Measurements from ENCODE around the gene NDST1. TPM values are rescaled to one million over a fixed set of nuclear protein-coding genes. Genes with fewer than 3 reads are reported as not detected.

Gene NDST1
- total RNA-seq, 2 experiments from 2014 or later = 5.1 to 5.5 TPM

GRCh38 chr5:150598006-150598405 lies 90.1 kb downstream of the NDST1 start:
- Mint-ChIP-seq H3K4me3 (no peak overlapping the region), H3K27me3 (no peaks in the 10 kb centered on the region), H3K4me1 (no peaks in the 10 kb centered on the region), H3K36me3 (ENCODE audit: low read depth) (no peaks in the 10 kb centered on the region), H3K27ac (no peak overlapping the region), H3K9me3 (ENCODE audit: low read depth) (no peaks in the 10 kb centered on the region)
- POLR2A ChIA-PET = no interaction called here
- DNase-seq (no peak), ATAC-seq (no peak)
- intact Hi-C loops (cut with DNase I, micrococcal nuclease) = no loop called here
- CTCF ChIA-PET = no interaction called here

DNA sequence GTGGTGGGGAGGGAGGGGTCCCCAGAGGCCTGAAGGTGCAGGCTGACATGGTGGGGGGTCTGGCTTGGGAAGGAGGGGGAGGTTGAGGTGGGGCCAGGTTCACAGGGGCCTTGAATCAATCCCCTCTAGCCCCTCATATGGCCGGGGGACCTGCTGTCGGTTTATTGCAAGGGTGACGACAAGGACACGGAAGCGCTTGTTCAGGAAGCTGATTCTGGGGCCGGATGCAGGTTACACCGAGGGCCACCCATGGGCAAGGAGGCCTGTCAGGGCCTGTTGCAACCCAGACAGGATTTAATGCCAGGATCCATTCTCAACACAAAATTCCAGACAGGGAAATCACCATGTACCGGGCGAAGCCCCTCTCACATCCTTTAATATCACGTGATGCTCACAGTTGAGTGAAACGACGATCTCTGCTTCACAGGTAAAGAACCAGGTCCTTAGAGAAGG lies 90.9 kb downstream of the NDST1 start:
- CTCF ChIA-PET = no interaction called here
- Mint-ChIP-seq H3K36me3 (ENCODE audit: low read depth) (no peaks in the 10 kb centered on the region), H3K4me1 (no peaks in the 10 kb centered on the region), H3K27me3 (no peaks in the 10 kb centered on the region), H3K27ac (no peak overlapping the region), H3K9me3 (ENCODE audit: low read depth) (no peaks in the 10 kb centered on the region), H3K4me3 (no peak overlapping the region)
- no peak for ATAC-seq
- POLR2A ChIA-PET = no interaction called here
- intact Hi-C loops (cut with DNase I, micrococcal nuclease) = no loop called here
- DNase-seq = no peak

GRCh38 chr5:150599281-150599680 lies 91.3 kb downstream of the NDST1 start:
- POLR2A ChIA-PET = no interaction called here
- no peaks in the 10 kb centered on the region for H3K9me3 Mint-ChIP-seq (ENCODE audit: low read depth)
- H3K36me3 Mint-ChIP-seq (ENCODE audit: low read depth) = no peaks in the 10 kb centered on the region
- no peak overlapping the region for H3K27ac Mint-ChIP-seq
- H3K27me3 Mint-ChIP-seq = no peaks in the 10 kb centered on the region
- ATAC-seq = no peak
- DNase-seq = no peak
- CTCF ChIA-PET = no interaction called here
- H3K4me1 Mint-ChIP-seq = no peaks in the 10 kb centered on the region
- intact Hi-C loops (cut with DNase I, micrococcal nuclease) = no loop called here
- no peak overlapping the region for H3K4me3 Mint-ChIP-seq

DNA sequence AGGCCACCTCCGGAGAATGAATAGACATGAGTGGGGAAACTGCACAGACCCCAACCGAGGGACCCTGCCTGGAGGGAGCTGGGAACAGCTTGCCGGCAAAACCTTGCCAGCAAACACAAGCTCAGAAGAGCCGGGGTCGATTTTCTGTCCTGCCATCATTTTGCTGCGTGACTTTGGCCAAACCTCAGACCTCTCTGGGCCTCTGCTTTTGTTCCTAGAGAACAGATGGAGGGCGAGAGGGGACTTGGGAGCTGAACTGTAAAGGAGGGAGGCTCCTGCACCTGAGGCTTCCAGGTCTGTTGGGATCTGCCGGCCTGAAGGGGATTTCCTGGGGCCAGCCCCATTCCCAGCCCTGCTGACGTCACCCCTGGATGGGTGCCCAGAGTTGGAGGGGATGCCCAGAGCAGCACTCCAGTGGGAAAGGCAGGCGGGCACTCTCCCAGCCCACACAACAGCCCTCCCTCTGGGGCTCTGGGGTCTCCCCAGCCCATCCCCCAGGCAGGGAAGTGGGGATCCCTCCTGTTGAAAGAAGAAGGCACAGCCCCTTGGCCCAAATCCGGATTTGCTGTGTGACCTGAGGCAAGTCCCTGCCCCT lies 92.1 kb downstream of the NDST1 start:
- no peak overlapping the region for H3K4me3 Mint-ChIP-seq
- intact Hi-C loops (cut with DNase I, micrococcal nuclease) = no loop called here
- ATAC-seq (no peak), DNase-seq (no peak)
- H3K36me3 Mint-ChIP-seq (ENCODE audit: low read depth) = no peaks in the 10 kb centered on the region
- POLR2A ChIA-PET = interaction anchor here (0.7 kb wide), 1 partner anchor 20 kb away, joined by 3 read pairs; no protein-coding TSS in a partner anchor
- no peak overlapping the region for H3K27ac Mint-ChIP-seq
- H3K4me1 Mint-ChIP-seq = no peaks in the 10 kb centered on the region
- CTCF ChIA-PET = no interaction called here
- no peaks in the 10 kb centered on the region for H3K9me3 Mint-ChIP-seq (ENCODE audit: low read depth)
- H3K27me3 Mint-ChIP-seq = no peaks in the 10 kb centered on the region

GRCh38 chr5:150600616-150601490 lies 92.9 kb downstream of the NDST1 start:
- POLR2A ChIA-PET = interaction anchor here (0.7 kb wide), 1 partner anchor 20 kb away, joined by 3 read pairs; no protein-coding TSS in a partner anchor
- CTCF ChIA-PET = no interaction called here
- Mint-ChIP-seq H3K9me3 (ENCODE audit: low read depth) (no peaks in the 10 kb centered on the region), H3K27me3 (no peaks in the 10 kb centered on the region), H3K36me3 (ENCODE audit: low read depth) (no peaks in the 10 kb centered on the region), H3K4me1 (no peaks in the 10 kb centered on the region), H3K4me3 (no peak overlapping the region), H3K27ac (no peak overlapping the region)
- no peak for ATAC-seq
- no peak for DNase-seq
- intact Hi-C loops (cut with DNase I, micrococcal nuclease) = no loop called here

- ChIA-PET POLR2A (no interaction called here), CTCF (no interaction called here)
- Mint-ChIP-seq H3K9me3 (ENCODE audit: low read depth) (no peaks in the 10 kb centered on the region), H3K4me3 (no peak overlapping the region), H3K36me3 (ENCODE audit: low read depth) (no peaks in the 10 kb centered on the region), H3K27me3 (no peaks in the 10 kb centered on the region), H3K27ac (no peak overlapping the region), H3K4me1 (no peaks in the 10 kb centered on the region)
- intact Hi-C loops (cut with DNase I, micrococcal nuclease) = no loop called here
- DNase-seq = no peak
- ATAC-seq = no peak
Measured at GRCh38 chr5:150601491-150602345, 93.8 kb downstream of the NDST1 start.

- ATAC-seq = no peak
Measured at GRCh38 chr5:150603052-150603451, 95.1 kb downstream of the NDST1 start.

GRCh38 chr5:150603491-150603890 lies 95.6 kb downstream of the NDST1 start:
- Mint-ChIP-seq H3K9me3 (ENCODE audit: low read depth) (no peaks in the 10 kb centered on the region), H3K36me3 (ENCODE audit: low read depth) (no peaks in the 10 kb centered on the region), H3K4me1 (no peaks in the 10 kb centered on the region), H3K4me3 (no peak overlapping the region), H3K27ac (no peak overlapping the region), H3K27me3 (no peaks in the 10 kb centered on the region)
- ChIA-PET POLR2A (interaction anchor here (0.6 kb wide), 1 partner anchor 17 kb away, joined by 4 read pairs; no protein-coding TSS in a partner anchor), CTCF (interaction anchor here (0.7 kb wide), 1 partner anchor 322 kb away, joined by 4 read pairs; no protein-coding TSS in a partner anchor)
- intact Hi-C loops (cut with DNase I, micrococcal nuclease) = no loop called here
- ATAC-seq = no peak
- DNase-seq = no peak

More at GRCh38 chr5:150603052-150603451, 95.1 kb downstream of the NDST1 start:
- no peak for DNase-seq
- Mint-ChIP-seq H3K9me3 (ENCODE audit: low read depth) (no peaks in the 10 kb centered on the region), H3K27ac (no peak overlapping the region), H3K36me3 (ENCODE audit: low read depth) (no peaks in the 10 kb centered on the region), H3K4me3 (no peak overlapping the region), H3K27me3 (no peaks in the 10 kb centered on the region), H3K4me1 (no peaks in the 10 kb centered on the region)
- POLR2A ChIA-PET = interaction anchor here (0.6 kb wide), 1 partner anchor 17 kb away, joined by 4 read pairs; no protein-coding TSS in a partner anchor
- intact Hi-C loops (cut with DNase I, micrococcal nuclease) = no loop called here
- CTCF ChIA-PET = interaction anchor here (0.7 kb wide), 1 partner anchor 321 kb away, joined by 4 read pairs; no protein-coding TSS in a partner anchor

DNA sequence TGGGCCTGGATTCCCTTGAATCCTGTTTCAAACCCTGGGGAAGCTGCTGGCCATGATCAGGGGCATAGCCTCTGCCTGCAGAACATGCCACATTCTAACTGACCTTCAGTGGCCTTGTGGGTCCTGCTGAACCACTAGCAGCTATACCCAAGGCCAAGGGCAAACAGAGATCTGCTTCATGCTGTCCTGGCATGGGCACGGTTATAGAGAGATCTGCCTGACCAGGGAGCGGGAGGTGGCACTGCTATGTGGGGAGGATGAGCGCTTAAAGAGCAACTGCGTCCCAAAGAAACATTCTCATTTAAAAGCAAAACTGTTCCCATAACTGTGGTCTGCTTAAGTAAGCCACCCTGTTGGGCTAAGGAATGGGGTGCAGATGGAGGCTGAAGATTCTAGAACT lies 96.1 kb downstream of the NDST1 start:
- Mint-ChIP-seq H3K27ac (no peak overlapping the region), H3K4me1 (no peaks in the 10 kb centered on the region), H3K36me3 (ENCODE audit: low read depth) (no peaks in the 10 kb centered on the region), H3K9me3 (ENCODE audit: low read depth) (no peaks in the 10 kb centered on the region), H3K4me3 (no peak overlapping the region), H3K27me3 (no peaks in the 10 kb centered on the region)
- ChIA-PET POLR2A (no interaction called here), CTCF (no interaction called here)
- intact Hi-C loops (cut with DNase I, micrococcal nuclease) = no loop called here
- DNase-seq (no peak), ATAC-seq (no peak)

- intact Hi-C loops (cut with DNase I, micrococcal nuclease) = no loop called here
- CTCF ChIA-PET = no interaction called here
- DNase-seq (no peak), ATAC-seq (no peak)
- Mint-ChIP-seq H3K27ac (no peak overlapping the region), H3K27me3 (no peaks in the 10 kb centered on the region), H3K4me1 (no peaks in the 10 kb centered on the region), H3K4me3 (no peak overlapping the region), H3K36me3 (ENCODE audit: low read depth) (no peaks in the 10 kb centered on the region), H3K9me3 (ENCODE audit: low read depth) (no peaks in the 10 kb centered on the region)
- POLR2A ChIA-PET = no interaction called here
Measured at GRCh38 chr5:150604894-150605440, 97.0 kb downstream of the NDST1 start.

DNA sequence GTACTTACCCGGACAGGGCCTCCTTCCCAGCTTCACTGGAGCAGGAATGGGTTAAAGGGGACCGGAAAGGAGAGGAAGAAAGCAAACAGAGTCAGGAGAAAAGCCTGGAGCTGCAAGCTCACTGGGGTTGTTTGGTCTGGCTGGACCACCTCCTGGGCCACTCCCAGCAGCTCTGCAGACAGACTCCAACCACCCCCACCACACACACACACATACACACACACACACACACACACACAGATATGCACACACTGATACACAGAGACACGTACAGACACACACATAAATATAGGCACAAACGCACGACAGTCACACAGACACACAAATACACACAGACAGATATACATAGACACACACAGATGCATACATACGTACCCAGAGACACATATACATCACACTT lies 97.6 kb downstream of the NDST1 start:
- ChIA-PET CTCF (no interaction called here), POLR2A (no interaction called here)
- no peak for DNase-seq
- no peaks in the 10 kb centered on the region for H3K27me3 Mint-ChIP-seq
- H3K4me1 Mint-ChIP-seq = no peaks in the 10 kb centered on the region
- no peak overlapping the region for H3K4me3 Mint-ChIP-seq
- H3K27ac Mint-ChIP-seq = no peak overlapping the region
- intact Hi-C loops (cut with DNase I, micrococcal nuclease) = no loop called here
- ATAC-seq = no peak
- H3K9me3 Mint-ChIP-seq (ENCODE audit: low read depth) = no peaks in the 10 kb centered on the region
- H3K36me3 Mint-ChIP-seq (ENCODE audit: low read depth) = no peaks in the 10 kb centered on the region

All from activated CD4-positive, alpha-beta T cell treated with anti-CD3 and anti-CD28 coated beads for 36 hours (primary cell).